ENCODE data around the gene RSPO1. TPM values are rescaled to one million over a fixed set of nuclear protein-coding genes. Genes with fewer than 3 reads are reported as not detected.

Gene RSPO1
- total RNA-seq, 1 donor from 2014 or later = not detected

DNA sequence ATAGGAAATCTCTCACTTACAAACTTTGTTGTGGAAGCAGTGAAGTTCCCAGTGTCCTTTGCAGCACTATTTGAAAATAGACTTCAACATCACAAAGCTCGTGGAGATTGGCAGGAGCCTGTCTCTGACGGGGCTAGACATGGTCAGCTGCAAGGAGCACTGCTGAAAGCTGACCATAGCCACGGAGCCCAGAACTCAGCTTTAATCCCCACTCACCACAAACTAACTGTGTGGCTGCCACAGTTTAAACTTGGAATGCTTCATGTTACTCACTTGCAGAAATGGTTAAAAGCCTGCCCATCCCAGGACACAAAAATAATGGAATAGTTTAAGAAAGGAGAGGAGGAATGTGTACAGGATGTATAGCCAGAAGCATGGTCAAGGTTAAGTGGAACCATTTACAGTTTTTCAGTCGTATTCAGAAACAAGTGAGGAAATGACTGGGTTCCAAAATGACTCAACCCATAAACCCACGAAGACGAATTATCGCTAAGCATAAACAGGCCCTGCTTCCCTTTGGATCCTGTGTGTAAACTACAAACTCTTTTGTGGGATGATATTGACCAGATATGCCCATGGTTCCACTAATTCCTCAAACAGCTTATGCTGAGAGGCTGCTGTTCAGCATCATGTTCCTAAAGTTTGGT, 59.7 kb downstream of the RSPO1 start:
- intact Hi-C loops (cut with micrococcal nuclease) = no loop called here

DNA sequence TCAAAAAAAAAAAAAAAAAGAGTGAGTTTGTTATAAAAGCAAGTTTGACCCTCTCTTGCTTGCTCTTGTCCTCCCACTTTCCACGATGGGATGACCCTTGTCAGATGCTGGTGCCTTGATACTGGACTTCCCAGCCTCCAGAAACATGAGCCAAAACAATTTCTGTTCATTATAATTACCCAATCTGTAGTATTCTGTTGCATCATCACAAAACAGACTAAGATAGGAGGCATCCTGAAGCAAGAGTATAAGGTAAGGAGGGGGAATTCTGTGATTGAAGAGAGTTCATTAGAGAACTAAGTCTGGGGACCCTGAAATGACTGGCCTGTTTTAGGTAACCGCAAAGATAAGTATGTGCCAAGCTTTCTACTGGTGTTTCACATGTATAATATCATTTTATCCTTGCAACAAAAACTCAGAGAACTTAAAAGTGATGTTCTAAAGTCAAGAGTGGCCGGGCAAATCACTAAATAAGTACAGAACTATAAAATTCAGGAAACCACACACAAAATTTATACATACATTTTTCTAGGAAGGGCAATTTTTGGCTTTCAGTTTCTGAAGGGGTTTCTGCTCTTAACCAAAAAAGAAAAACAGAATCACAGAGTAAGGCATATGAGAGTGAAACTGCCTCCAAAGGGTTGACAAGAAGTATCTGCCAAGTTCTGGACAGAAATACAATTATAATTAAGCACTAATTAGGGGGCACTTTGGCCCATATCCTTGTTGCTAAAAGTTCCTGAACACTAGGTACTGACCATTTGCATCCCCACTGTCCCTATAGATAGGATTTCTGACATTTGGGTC, 64.0 kb downstream of the RSPO1 start:
- intact Hi-C loops (cut with micrococcal nuclease) = no loop called here

DNA sequence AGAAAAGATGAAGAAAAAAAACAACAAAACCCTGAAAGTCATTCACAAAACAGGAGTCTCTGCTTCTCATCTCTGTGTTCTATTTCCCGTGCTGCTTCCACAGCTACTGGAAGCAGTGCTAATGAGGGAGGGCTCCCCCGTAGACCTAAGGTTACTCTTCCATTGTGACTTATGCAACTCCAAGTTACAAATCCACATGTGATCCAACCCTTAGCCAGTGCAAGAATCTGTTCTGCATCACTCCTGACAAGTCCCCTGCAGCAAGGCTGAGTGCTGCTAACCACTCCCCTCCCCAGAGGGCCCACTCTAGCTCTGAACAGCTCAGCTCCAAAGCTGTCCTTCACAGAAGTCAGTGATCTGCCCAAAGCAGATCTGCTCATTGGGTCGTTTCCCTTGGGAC, 67.7 kb downstream of the RSPO1 start:
- intact Hi-C loops (cut with micrococcal nuclease) = no loop called here

GRCh38 chr1:37564892-37565291, 69.8 kb downstream of the RSPO1 start:
- intact Hi-C loops (cut with micrococcal nuclease) = no loop called here

GRCh38 chr1:37562984-37563383, 71.7 kb downstream of the RSPO1 start:
- intact Hi-C loops (cut with micrococcal nuclease) = loop anchor here (1.0 kb wide), 1 partner anchor 119 kb away; no protein-coding TSS in a partner anchor

Other genes with a start within 250 kb of the RSPO1 start
- 19.5 and 21.5 TPM in 2 replicates for gene ZC3H12A, start 160.3 kb downstream of the RSPO1 start, total RNA-seq
- gene MEAF6, start 120.1 kb downstream of the RSPO1 start, total RNA-seq = 59.7 and 63.7 TPM in 2 replicates
- 27.9 and 31.5 TPM in 2 replicates for gene SNIP1, start 80.6 kb downstream of the RSPO1 start, total RNA-seq
- gene DNALI1, start 78.0 kb downstream of the RSPO1 start, total RNA-seq = 0.09 and 0.32 TPM in 2 replicates
- 68.9 TPM in 2 replicates for gene GNL2, start 39.0 kb downstream of the RSPO1 start, total RNA-seq
- gene CDCA8, start 57.6 kb upstream of the RSPO1 start, total RNA-seq = 64.9 and 66.4 TPM in 2 replicates
- 0.07 TPM in 1 of 2 replicates, not detected in the other for gene EPHA10, start 130.2 kb upstream of the RSPO1 start, total RNA-seq
- gene MANEAL, start 159.0 kb upstream of the RSPO1 start, total RNA-seq = 1.9 TPM in 2 replicates
- 18.9 and 21.2 TPM in 2 replicates for gene C1orf122, start 172.9 kb upstream of the RSPO1 start, total RNA-seq
- 22.7 and 23.4 TPM in 2 replicates for gene YRDC, start 173.3 kb upstream of the RSPO1 start, total RNA-seq
- gene MTF1, start 224.7 kb upstream of the RSPO1 start, total RNA-seq = 23.7 and 29.1 TPM in 2 replicates